Iris pigment epithelial cell (primary cell): ENCODE data around the gene FLRT2.

Experiments used
- DNase-seq: peaks from one replicate; pipeline ENCODE4 v3.0.0-alpha.2; 2011; ENCODE audit warnings: low read depth

Gene FLRT2

DNA sequence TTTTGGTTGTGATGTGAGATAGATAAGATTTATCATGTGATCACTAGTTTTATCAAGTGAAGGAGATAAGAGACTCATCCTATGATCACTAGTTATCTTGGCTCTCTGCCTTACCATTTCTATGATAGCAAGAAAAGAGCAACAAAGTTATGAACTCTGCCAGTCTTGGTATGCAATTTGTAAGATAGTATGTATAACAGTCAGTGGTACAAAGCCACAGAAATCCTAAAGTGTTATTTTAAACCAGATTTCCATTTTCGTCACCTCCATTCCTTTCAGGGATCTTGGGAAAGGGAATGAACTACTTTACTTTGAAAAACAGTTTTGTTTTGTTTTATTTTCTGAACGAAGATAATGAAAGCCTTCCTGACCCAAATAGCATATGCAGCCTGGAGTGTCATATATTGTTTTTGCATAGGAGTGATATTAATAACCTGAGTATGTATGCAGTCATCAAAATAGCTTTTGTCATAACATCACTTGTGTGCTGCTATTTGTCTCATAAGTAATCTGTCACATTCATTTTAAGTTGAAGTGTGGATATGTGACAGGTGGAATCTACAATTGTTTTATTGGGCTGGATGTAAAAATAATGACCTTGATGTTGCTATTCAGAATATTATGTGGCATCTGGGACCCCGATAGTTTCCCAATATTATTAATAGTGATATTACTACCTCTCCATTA lies 35.0 kb downstream of the FLRT2 start:
- DNase-seq, result no peak

DNA sequence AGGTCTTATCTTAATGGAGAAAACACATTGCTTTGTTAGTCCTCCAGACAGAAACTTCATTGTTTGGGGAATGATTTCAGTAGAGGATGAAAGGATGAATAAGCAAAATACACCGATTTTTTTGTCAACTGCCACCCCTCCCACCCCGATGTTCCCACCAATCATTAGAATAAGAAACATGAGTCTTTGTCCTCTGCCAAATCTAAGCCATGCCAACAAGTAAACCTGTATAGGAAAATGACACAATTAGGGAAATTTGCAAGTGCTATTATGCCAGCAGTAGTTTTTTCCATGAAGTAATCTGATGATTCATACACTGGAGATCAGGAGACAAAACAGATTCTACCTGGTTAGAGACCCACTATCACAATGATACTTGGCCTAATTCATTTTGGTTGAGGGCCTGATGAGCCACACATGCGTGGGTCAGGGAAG lies 35.9 kb downstream of the FLRT2 start:
- DNase-seq, result peak; percentile 84

DNA sequence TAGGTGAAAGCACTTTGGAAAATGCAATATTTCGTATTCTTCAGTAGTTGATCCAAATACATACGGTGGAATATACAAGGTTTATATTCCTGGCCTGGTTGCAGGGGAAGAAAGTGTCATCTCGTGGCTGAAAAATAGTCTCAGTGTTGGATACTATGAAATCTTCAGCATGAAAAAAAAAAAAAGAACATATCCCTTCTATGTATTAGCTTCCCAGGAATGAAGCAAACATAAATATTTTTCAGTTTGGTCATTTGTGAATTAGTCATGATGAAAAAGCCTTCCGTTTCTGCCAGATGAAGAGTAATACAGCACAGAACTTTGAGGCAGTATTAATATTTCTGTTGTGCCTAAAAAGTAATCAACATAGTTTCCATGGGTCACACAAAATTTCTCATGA lies 36.7 kb downstream of the FLRT2 start:
- DNase-seq, result peak; percentile 89

DNA sequence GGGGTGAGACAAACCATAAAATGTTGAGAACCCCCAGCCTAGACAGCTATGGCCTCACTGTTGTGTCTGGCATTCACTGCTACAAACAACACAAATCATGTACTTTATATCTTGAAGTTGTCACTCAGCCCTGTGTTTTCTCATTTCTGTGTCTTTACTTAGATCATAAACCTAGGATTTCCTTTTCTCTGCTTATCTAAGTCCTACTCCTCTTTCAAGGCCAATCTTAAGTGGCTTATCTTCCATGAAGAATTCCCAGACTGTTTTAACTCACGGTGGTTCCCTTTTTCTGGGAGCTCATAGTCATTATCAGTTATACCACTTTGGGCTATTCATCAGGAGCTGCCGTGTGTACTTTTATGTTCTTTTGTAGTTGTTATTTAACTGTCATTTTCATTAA lies 42.1 kb downstream of the FLRT2 start:
- no peak for DNase-seq

DNA sequence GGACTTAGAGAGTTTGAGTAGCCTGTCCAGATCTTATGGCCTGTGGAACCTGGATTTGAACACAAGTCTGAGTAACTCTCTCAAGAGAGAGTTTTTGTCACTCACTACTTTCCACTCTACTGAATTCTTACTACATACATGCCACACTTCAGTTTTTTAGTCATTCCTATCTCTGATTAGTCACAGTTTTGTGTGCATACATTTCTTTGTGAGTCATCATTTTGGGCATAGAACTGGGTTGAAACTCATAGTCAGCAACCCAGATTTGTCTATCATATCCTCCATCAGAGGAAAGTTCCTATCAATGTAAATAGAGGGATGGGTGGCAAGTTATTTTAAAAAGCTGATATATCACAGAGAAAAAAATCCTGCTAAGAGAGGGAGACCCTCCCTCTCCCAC lies 42.9 kb downstream of the FLRT2 start:
- peak; percentile 89 for DNase-seq

DNA sequence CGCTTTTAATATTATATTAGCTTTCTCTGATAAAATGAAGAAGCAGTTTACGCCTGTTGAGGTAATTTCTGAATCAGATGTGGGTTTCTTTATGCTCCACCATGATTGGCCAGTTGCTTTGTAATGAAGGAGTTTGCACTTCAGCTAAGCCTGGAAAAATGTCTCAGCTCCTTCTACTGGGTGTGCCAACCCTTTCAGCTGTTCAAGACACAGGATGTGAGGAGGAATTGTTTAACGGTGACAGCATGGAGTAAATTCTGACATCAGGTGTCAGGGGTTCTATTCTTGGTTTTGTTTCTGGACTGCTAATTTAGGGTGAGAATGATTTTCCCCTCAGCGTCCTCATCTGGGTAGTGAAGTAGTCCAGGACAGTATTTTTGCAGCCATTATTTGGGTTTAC lies 43.5 kb downstream of the FLRT2 start:
- DNase-seq, result peak; percentile 44

DNA sequence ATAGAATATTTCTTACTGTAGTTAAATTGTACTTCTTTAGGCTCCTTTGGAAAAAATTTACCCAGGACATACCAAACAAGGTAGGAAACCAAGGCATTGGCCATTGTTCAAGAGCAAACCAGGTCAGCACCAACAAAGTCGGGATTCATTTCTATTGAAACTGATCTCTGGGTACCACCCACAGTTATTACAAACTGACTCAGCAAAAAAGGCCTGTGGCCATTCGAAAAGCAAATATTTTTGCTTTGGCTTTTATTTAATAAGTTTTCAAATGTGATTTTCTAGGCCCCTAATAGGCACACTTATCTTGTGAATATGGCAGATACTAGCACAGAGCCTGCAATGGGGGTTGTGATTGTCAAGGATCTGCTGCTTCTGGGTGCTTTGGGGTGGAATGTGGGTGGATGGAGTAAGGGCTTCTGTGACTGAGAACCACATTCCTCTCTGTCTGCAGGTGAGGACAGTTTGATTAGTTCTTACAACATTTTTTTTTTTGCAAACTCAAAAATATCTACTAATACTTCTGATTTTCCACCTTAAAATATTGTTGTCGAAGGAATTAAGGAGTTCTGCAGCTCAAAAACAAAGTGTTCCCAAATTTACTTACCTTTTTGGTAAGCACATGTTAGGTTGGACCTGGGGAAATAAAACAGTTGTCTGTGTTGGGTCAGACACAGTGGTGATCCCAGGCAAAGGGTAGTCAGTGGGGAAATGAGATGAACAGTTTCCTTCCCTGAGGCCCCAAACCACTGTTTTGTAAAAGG lies 45.1 kb downstream of the FLRT2 start:
- DNase-seq, result no peak

DNA sequence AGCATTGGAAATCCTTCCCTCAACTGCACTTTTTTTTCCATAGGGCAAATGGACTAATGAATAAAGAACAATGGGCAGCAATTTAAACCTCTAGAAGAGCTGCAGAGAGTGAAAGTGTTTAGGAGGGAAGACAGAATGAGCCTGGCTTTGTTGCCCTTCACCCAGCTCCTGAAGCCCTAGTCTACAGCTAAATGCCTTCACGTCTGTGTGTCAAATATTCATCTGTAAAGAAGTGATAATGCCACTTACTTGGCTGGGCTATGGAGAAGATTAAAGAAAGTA lies 45.6 kb downstream of the FLRT2 start:
- no peak for DNase-seq

DNA sequence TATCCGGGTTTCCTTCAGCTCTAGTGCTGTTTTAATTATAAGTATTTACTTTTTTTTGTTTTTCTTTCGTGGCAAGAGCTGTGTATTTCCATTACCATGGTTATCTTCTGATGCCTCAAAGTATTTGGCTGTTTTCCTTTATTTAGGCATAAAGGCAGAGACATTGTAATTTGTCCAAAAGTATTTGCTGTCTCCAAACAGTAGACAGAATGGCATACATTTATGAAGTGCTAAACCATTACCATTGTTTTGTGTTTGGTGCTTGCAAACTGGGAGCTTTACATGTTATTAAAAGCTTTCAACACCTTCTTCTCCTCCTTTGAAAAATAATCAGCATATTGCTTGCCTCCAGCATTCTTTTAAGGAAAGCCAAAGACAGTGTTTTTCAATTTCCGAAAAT lies 46.3 kb downstream of the FLRT2 start:
- DNase-seq, result no peak

DNA sequence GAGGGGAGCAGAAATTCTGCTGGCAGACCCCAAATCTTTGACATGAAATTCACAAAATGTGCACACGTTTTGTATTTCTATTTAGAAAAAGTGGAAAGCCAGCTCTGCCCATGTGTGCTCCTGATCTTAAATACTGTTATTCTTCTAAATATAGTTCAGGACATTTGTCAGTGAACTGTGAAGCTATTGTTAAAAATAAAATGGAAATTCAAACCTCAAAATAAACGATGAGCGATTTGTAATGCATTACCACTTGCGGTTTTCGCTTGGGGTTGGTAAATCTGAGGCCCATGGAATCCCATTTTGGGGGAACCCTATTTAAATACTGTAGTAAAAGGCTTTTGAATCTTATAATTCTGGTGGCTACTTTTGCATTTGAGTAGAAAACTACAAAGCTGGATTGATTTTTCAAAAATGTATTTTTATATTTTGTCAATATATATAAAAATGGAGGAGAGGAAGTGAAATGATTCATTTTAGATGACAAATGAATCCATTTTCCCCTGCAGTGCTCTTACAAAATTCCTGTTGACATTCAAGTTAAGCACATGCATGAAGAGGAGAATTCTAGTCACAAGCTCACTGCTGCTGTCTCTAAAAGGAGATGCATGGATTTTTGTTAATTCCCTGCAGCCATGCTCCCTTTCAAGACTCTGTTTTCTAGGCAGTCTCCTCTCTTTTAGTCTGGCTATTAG lies 47.1 kb downstream of the FLRT2 start:
- peak; percentile 62 for DNase-seq

DNA sequence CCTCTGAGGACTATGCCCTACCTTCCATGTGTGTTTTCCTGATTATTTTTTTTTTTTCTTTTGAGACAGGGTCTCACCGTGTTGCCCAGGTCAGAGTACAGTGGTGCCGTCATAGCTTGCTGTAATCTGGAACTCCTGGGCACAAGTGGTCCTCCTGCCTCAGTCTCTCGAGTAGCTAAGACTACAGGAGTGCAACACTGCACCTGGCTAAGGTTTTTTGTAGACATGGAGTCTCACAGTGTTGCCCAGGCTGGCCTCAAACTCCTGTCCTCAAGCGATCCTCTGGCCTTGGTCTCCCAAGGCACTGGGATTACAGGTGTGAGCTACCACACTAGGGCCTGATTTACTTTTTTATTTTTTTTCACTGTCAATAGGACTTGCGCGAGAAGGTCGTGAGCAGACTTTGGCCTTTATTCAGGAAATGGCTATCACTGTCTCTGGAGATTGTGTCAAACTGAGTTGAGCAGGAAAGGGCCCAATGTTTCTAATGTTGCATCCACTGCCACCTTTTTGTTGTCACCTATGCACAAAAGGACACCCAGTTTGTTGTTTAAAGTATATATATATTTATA lies 47.7 kb downstream of the FLRT2 start:
- DNase-seq, result no peak

DNA sequence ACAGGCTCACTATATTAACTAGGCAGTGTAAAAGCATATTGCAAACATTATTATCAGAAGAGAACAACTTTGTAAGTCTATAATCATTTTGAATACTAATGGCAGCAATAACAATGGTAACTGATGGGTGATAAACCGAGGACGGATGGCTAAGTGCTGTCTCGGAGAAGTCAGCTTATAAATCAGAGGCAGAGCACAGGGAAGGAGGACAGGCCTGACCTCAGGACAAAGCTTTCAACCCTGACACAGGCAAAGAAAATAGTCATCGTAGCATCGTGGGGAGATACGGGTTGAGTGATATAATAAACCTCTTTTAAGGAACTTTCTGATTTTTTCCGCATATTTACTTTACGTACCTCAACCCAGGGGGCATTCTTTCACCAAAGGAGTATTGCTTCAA lies 48.4 kb downstream of the FLRT2 start:
- DNase-seq, result no peak

DNA sequence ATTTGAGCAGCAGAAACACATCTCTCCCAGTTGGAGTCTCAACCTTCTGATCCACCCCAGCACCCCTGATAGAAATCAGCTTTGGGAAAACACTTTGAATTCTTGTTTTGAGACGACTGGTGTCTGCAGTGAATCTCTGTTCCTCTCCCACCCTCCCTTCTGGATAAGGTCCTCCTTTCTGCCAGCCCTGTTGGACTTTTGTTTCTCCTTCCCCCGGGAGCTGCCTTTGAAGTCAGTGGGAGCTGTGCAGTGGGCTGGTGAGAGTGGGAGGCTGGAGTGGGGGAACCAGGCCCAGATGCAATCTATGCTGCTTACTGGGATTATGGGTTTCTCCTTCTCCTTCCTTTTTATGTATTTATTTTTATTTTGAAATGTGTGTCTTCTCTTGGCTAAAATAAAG lies 49.0 kb downstream of the FLRT2 start:
- DNase-seq, result no peak

DNA sequence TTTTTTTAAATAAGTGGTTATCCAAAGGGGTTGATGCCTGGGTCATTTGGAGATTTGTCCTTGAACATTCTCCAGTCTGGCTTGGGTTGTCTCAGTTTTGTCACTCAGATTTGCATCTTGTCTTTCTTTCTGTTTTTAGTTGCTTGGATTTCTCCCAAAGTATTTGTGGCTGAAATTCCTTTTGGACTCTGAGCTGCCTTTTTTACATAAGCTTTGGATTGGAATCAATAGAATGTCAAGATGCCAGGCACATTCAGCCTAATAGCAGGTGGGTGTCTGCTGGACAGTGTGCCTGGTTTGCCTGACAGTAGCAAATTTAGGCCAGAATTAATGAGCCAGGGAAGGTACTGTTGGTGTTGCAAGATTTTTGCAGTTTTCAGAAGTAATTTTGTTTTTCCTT lies 50.0 kb downstream of the FLRT2 start:
- DNase-seq, result no peak

DNA sequence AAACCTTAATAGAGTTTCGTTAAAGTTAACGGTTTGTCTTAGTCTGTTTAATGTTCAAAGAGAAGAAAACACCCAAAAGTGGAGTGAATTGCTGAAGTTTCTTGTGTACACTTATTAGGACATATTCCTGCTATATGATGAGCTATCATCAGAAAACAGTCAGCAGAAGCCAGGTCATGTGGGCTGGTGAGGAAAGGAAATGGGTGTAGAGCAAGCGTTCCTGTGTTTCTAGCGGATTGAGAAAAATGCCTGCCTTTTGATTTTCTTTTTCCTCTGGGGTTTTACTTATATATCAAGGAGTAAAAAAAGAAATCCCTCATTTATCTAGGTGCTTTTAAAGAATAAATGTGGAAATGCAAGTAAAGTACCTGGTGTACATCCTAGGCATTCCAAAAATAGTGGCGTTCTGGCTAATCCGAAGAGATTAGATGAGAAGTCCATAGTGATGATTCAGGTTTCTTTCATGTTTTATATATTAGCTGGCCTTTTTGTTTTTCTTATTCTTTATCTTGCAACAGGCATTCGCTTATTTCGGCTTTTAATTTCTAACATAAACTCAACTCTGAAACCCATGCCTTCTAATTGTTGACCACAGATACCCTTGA lies 50.7 kb downstream of the FLRT2 start:
- peak; percentile 85 for DNase-seq

DNA sequence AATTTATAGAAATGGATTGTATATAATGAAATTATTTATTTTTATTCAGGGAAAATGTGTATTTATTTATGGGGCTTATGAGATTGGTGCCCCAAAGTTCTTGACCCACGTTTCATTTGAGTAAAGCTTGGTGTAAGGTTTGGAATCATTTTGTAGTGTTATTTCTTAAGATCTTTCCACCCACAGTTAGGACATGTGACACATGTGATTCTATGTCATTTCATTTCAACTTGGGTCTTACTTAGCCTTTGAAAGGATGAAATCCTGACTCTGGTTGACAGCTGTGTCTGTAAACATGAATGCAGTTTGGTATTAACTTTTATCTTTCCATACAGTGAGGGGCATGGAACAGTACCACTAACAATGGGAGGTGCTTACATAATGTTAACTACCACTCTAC lies 51.7 kb downstream of the FLRT2 start:
- DNase-seq, result no peak

DNA sequence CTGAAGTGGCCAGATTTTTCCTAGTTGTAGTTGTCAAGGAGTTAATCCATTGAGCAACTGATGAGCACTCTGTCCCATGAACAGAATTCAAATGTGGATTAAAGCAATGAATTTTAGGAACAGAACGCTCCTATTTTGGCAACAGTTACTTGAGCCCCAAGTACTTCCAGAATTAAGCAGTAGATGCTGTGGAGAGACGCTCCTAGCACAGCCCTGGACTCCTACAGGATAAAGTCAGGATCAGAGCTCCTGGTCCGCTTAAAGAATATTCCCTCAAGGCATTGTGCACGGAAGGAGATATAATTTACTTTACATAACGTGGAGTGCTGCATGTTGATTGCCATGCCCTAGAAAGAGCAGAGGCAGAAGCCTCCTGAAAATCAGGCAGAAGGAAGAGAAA lies 53.4 kb downstream of the FLRT2 start:
- DNase-seq, result no peak

DNA sequence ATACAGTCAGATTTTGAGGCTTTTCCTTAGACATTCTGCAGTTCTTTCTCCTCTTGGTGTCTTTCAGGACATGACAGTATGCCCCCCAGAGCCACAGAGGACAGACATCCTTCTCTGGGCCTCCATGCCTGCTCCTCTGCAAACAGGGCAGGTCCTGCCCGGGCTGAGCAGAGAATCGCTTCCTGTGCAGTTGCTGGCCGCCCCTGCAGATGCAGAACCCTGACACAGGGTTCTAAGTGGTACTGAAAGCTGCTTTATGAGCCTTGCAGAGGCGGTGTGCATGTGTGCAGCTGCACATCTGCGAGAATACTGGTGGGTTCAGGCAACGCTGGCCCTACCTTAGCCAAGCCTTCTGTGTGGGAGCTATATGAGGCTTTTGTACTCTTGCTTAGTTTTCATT lies 54.5 kb downstream of the FLRT2 start:
- no peak for DNase-seq

DNA sequence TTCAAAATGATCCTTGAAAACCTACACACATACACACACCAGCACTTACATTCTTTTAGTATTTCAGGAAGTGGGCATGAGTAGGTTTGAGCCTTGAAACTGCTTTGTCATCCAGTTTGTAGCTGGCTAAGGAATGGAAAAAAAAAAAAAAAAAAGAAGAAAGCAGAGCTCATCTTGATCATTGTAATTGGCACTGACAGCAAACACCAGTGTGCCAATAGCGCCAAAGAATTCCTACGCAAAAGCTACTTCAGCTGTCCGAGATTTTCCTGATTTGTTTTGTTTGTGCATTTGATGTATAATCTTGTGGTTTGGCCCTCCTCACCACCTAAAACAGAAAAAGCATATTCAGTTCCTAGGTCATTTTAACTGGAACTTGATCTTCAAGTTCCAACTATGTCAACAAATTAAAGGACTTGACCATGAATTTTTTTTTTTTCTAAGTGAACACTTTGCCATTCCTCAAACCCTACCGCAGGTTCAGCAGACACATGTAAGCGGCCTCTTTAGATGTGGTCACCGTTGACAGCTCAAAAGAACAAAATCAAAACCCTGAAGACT lies 57.3 kb downstream of the FLRT2 start:
- DNase-seq, result peak; percentile 80

DNA sequence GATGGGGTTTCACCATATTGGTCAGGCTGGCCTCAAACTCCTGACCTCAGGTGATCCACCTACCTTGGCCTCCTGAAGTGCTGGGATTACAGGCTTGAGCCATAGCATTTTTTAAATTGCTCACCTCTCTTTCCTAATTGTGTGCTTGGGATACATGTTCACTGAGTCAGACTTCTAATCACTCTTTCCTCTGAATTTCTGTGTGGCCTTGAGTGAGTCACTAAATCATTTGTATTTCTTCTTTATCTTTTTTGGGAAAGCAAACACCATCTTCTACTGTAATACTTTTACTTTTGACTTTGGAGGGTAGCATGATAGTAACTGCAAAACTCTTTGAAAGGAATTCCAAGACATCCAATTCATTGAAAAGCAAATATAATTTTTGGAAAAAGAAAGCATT lies 60.8 kb downstream of the FLRT2 start:
- peak; percentile 77 for DNase-seq

DNA sequence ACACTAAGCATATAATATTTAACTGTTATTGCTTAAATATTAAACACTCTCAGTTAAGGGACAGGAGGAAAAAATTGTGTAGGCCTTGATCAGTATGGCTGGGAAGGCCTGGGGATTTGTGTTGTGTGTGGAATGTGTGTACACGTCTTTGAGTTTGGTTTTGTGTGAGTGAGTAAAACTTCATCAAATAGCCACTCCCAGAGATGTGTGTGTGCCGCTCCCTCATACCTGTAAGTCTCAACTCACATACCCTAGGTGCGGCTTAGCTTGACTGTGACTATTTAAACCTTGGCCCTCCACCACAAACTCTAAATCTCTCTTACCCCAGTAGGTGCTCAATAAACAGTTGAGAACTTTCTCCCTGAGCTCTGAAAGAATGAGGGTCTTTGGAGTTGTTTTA lies 64.3 kb downstream of the FLRT2 start:
- DNase-seq, result no peak

DNA sequence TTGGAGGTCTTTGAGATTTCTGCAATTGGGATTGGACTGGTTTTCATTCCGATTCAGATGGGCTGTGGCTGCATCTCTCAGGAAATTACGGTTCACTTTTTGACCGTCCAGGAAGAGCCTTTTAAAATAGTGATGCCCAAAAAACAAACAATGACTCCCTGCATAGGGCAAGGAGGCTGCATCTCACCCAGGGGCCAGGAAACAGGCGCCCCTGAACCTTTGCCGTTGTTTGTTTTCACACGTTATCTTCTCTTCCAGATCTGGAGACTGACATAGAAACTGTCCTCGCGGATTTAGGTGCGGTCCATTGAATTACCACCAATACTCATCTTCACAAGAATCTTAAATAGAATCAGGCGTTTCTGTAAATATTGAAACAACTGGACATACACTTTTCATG lies 66.0 kb downstream of the FLRT2 start:
- no peak for DNase-seq
